Spleen (tissue), 11 donors: ENCODE data around the gene TBR1. TPM values are rescaled to one million over a fixed set of nuclear protein-coding genes. Genes with fewer than 3 reads are reported as not detected.

Experiments
- DNase-seq: peaks from one replicate; pipeline ENCODE4 v3.0.0-alpha.2; 2020
- H3K27ac ChIP-seq, 8 donors: fragments of 200-600 bp; sonication (generic) in 7 of 8; 1 replicate in 4 of 8; 2 replicates in 4 of 8; pipeline versions ENCODE4 v1.5.0 to v1.8.0; 2016 to 2021; ENCODE audit warnings: inconsistent platforms in 4 of 8, mild to moderate bottlenecking in 4 of 8, moderate library complexity in 1 of 8
- H3K27me3 ChIP-seq, 7 donors: fragments of 200-600 bp; sonication (generic) in 6 of 7; replicated peaks in 1 of 7; 1 replicate in 4 of 7; 2 replicates in 3 of 7; pipeline versions ENCODE4 v1.5.0 to v1.8.0; 2016 to 2021; ENCODE audit warnings: inconsistent platforms in 3 of 7, mild to moderate bottlenecking in 1 of 7
- H3K36me3 ChIP-seq, 6 donors: fragments of 200-600 bp; sonication (generic) in 5 of 6; 1 replicate in 4 of 6; 2 replicates in 2 of 6; pipeline versions ENCODE4 v1.5.0 to v1.8.0; 2016 to 2021; ENCODE audit warnings: inconsistent platforms in 2 of 6
- H3K4me1 ChIP-seq, 6 donors: fragments of 200-600 bp; sonication (generic) in 5 of 6; 1 replicate in 3 of 6; 2 replicates in 3 of 6; pipeline versions ENCODE4 v1.5.0 to v1.8.0; 2016 to 2021; ENCODE audit warnings: inconsistent platforms in 3 of 6
- H3K4me3 ChIP-seq, 8 donors: fragments of 200-600 bp; sonication (generic) in 7 of 8; 1 replicate in 4 of 8; 2 replicates in 4 of 8; pipeline versions ENCODE4 v1.5.0 to v1.8.0; 2016 to 2021; ENCODE audit warnings: inconsistent platforms in 4 of 8, mild to moderate bottlenecking in 4 of 8, moderate library complexity in 2 of 8
- H3K9me3 ChIP-seq, 8 donors: fragments of 200-600 bp; sonication (generic) in 7 of 8; 1 replicate in 4 of 8; 2 replicates in 4 of 8; pipeline versions ENCODE4 v1.5.0 to v1.8.0; 2016 to 2021; ENCODE audit warnings: inconsistent platforms in 4 of 8
- CTCF ChIP-seq, 11 experiments: fragments of 200-600 bp in 7 of 11; fragments of 450-650 bp in 4 of 11; sonication (generic) in 4 of 11; IDR thresholded peaks in 8 of 11; conservative IDR thresholded peaks in 3 of 11; 1 replicate in 7 of 11; 2 replicates in 4 of 11; pipeline versions ENCODE4 v1.4.0 to v1.8.0; 2016 to 2021; ENCODE audit warnings: antibody characterized with exemption in 11 of 11, inconsistent platforms in 4 of 11, mild to moderate bottlenecking in 1 of 11
- POLR2A ChIP-seq, 3 donors: fragments of 450-650 bp; IDR thresholded peaks; one replicate each; pipeline ENCODE4 v1.5.1; 2017; ENCODE audit warnings: antibody characterized with exemption in 3 of 3, mild to moderate bottlenecking in 1 of 3
- POLR2AphosphoS5 ChIP-seq, 3 donors: sonication (generic); formaldehyde crosslinking; IDR thresholded peaks; one replicate each; pipeline ENCODE4 v1.5.1; 2017; ENCODE audit warnings: antibody characterized with exemption in 3 of 3
- WGBS, 5 donors: extraction: QIAGEN DNeasy Blood & Tissue Kit in 3 of 5; methylation state at CpG; one replicate each; pipeline versions ENCODE4 v1.1.5 to v1.1.7; 2013 to 2018; 5-methylcytosine and 5-hydroxymethylcytosine counted together
- intact Hi-C: fragments of 100-400 bp; cut with DNase I; formaldehyde crosslinking; loops from one replicate; pipeline ENCODE4 v1.15.0; 2023; ENCODE audit warnings: low total_unique reads
- polyA plus RNA-seq, 3 donors: library from polyadenylated mRNA; stranded (reverse); fragments of 200-250 nt; gene quantifications; one replicate each; pipeline ENCODE4 v1.2.1, GENCODE V29; 2013
- total RNA-seq, 7 donors: library from RNA; depleted of rRNA in 3 of 7; stranded (reverse); fragments of >200 nt in 3 of 7; fragmentation: NEBNext Ultra II Directional in 4 of 7; extraction: Animal tissue kit (Norgen Biotek cat#: 25700) in 4 of 7; gene quantifications; one replicate each; pipeline versions ENCODE4 v1.1.0 to v1.2.1, GENCODE V29; 2016 to 2021
- donor health status: healthy with polysubstance abuse.
- donor health status: DM: no; HTN: no; CAD: no; lungs with moderate emphysema.
- donor health status: DM: no; HTN: no; CAD: no.
- donor health status: Bipolar disorder and iron deficiency.
- donor health status: healthy.
- donor health status: DM: no; HTN: no; CAD: no.
- donor health status: DM: yes; HTN: yes; CAD: no.

The TBR1 gene
- total and polyA plus RNA-seq, 10 donors, result 0.03 to 0.17 TPM; not detected in 8

DNA sequence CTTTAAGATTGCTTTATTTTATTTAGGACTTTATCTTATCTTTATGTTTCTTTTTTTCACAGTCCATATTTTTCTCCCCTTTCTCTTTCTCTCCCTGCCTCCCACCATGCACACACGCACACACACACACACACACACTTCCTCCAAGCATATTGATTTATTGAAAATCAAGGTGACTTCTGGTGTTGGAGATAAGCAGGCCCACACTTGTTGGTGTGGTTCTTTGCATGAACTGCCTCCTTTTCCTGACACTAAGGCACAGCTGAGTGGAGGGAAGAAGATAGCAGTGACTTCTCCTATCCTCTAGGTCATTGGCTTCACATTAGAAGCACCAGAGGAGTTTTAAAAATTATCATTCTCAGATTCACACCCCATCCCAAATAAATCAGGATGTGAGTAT is 18.0 kb downstream of the TBR1 start:
- Histone ChIP-seq H3K27me3 (peaks cover 0 to 66% (median 16%) of the 10 kb centered on the region in 7 donors), H3K4me1 (no peaks in the 10 kb centered on the region), H3K27ac (no peak overlapping the region), H3K9me3 (peaks cover 0 to 12% (median 8%) of the 10 kb centered on the region in 8 donors), H3K4me3 (no peak overlapping the region), H3K36me3 (no peaks in the 10 kb centered on the region)
- DNase-seq, result no peak
- WGBS, 5 donors, result 10 to 44% (median 18%) methylated on average over 1 of the region's 1 CpG
- TF ChIP-seq POLR2A (IDR thresholded peaks at IDR 0.05), result no peak
- TF ChIP-seq CTCF (IDR thresholded peaks at IDR 0.05 in 8 of 11, conservative IDR thresholded peaks at IDR 0.05 in 3 of 11), result no peak
- intact Hi-C loops, result no loop called here

GRCh38 chr2:161436411-161436810 is 20.3 kb downstream of the TBR1 start:
- no peak overlapping the region for H3K4me3 ChIP-seq
- WGBS, 5 donors, result 80 to 91% (median 86%) methylated on average over 3 of the region's 3 CpGs
- no peaks in the 10 kb centered on the region for H3K4me1 ChIP-seq
- no peak for DNase-seq
- H3K36me3 ChIP-seq, result no peaks in the 10 kb centered on the region
- no peak overlapping the region for H3K27ac ChIP-seq
- no peak for TF ChIP-seq POLR2AphosphoS5 (IDR thresholded peaks at IDR 0.05)
- TF ChIP-seq POLR2A (IDR thresholded peaks at IDR 0.05), result no peak
- TF ChIP-seq CTCF (IDR thresholded peaks at IDR 0.05 in 8 of 11, conservative IDR thresholded peaks at IDR 0.05 in 3 of 11), result no peak
- H3K27me3 ChIP-seq, result peaks cover 0 to 55% (median 5%) of the 10 kb centered on the region in 7 donors
- H3K9me3 ChIP-seq, result peaks cover 0 to 12% (median 8%) of the 10 kb centered on the region in 8 donors
- intact Hi-C loops, result no loop called here

- Histone ChIP-seq H3K27ac (no peak overlapping the region), H3K27me3 (peaks cover 0 to 37% (median 2%) of the 10 kb centered on the region in 7 donors), H3K4me1 (no peaks in the 10 kb centered on the region), H3K4me3 (no peak overlapping the region), H3K36me3 (no peaks in the 10 kb centered on the region), H3K9me3 (peaks cover 0 to 12% (median 8%) of the 10 kb centered on the region in 8 donors)
- no peak for DNase-seq
- intact Hi-C loops, result no loop called here
- TF ChIP-seq POLR2AphosphoS5 (IDR thresholded peaks at IDR 0.05), result no peak
- no peak for TF ChIP-seq POLR2A (IDR thresholded peaks at IDR 0.05)
- TF ChIP-seq CTCF (IDR thresholded peaks at IDR 0.05 in 8 of 11, conservative IDR thresholded peaks at IDR 0.05 in 3 of 11), result no peak
- 54 to 81% (median 60%) methylated on average over 2 of the region's 2 CpGs for WGBS, 5 donors
Measured at GRCh38 chr2:161438598-161438997, 22.5 kb downstream of the TBR1 start.

DNA sequence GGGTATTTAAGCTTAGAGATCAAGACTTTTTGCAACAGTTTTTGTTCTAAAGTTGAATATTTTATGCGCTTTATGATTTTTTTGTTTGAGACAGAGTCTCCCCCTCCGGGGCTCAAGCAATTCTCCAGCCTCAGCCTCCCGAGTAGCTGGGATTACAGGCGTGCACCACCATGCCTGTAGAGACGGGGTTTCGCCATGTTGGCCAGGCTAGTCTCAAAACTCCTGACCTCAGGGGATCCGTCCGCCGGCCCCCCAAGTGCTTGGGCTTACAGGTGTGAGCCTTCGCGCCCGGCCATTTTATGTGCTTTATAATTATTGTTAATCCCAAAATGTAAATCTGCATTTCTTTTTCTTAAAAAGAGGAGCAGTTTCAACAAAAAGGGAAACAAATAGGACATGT is 29.0 kb downstream of the TBR1 start:
- no peak overlapping the region for H3K27ac ChIP-seq
- no peak overlapping the region for H3K4me3 ChIP-seq
- H3K36me3 ChIP-seq, result no peaks in the 10 kb centered on the region
- no peak for TF ChIP-seq CTCF (IDR thresholded peaks at IDR 0.05 in 8 of 11, conservative IDR thresholded peaks at IDR 0.05 in 3 of 11)
- no peak for TF ChIP-seq POLR2A (IDR thresholded peaks at IDR 0.05)
- TF ChIP-seq POLR2AphosphoS5 (IDR thresholded peaks at IDR 0.05), result no peak
- H3K9me3 ChIP-seq, result no peaks in the 10 kb centered on the region
- 93 to 97% (median 95%) methylated on average over 12 of the region's 12 CpGs for whole genome bisulfite sequencing, 5 donors
- no peaks in the 10 kb centered on the region for H3K4me1 ChIP-seq
- DNase-seq, result no peak
- peaks cover 0 to 19% (median 0%) of the 10 kb centered on the region in 7 donors for H3K27me3 ChIP-seq
- intact Hi-C loops, result no loop called here
